ENCODE measurements around the gene FGA.
"Not testable (repeated sequence)": the region's sequence is repeated elsewhere in the genome, so short reads cannot be mapped to it uniquely, and the experiment has no call there.

The FGA gene

DNA sequence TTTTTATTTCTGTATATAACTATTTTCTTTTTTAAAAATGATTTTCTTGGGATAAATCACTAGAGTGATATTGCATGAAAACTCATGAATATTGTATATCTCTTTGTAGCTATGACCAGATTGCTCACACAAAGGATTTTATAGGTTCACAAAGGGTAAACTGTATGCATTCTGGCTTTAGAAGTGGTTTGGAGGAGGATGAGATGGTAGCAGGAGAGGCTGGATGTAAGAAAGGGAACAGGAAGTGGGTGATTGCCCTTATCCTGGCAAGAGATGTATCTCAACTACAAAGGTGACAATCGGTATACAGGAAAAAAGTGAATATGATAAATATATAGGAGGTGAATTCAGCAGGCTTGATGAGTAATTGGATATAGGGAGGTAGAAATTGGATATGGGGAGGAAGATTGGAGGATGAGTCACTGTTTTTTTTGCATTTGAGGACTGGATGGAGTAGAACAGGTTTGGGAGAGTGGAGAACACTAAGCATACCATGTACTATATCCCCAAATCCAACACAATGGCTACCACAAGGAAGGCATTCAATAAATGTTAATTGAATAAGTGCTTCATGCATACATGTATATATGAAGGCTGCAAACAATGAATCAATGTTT, 12.0 kb upstream of the FGA start:
- TF ChIP-seq CTCF (IDR thresholded peaks at IDR 0.05; ENCODE audit: insufficient read depth, low read depth, low read length, missing control alignments): no peak
- H3K4me3 ChIP-seq (ENCODE audit: low read length): no peak overlapping the region
- peak; percentile 87 for DNase-seq (ENCODE audit: low read depth)

DNA sequence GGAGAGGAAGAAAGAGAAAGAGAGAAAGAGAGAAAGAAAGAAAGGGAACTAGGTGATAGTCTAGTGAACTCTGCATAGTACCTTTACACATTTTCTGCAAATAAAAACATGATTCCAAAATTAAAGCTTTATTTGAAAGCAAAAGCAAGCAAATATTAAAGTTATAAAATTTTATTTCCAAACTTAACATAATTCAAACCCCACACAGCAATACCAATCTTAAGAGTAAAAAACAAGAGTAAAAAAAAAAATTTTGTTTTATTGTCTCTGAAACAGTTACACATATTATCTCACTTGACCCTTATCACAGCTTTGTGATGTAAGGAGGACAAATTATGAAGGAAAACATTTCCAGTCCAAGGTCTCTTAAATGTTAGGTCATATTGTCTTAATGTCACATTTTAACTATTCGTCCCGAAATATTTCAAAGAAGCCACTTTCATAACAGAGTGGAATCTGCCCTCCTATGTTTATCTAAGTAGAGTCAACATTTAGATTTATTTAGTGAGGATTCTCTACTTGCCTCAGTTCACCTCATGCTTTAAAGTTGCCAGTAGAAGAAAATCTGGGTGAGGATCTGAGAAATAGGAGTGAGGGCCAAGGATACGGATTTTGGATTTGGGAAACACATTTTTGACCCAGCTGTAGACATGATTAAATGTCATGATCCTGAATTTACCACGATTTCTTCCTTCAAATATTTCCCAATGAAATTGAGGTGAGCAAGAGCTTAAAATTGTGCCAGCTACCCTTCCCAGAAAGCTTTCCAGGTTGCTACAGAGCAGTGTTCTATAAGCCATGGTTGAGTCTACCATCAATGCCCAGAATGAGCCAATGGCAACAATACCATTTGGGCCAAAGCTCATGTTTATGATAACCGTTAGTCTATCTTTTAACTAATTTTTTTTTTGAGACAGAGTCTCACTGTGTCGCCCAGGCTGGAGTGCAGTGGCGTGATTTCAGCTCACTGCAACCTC, 7.5 kb upstream of the FGA start:
- H3K4me3 ChIP-seq (ENCODE audit: low read length): no peak overlapping the region
- TF ChIP-seq CTCF (IDR thresholded peaks at IDR 0.05; ENCODE audit: insufficient read depth, low read depth, low read length, missing control alignments): no peak
- no peak for DNase-seq (ENCODE audit: low read depth)

DNA sequence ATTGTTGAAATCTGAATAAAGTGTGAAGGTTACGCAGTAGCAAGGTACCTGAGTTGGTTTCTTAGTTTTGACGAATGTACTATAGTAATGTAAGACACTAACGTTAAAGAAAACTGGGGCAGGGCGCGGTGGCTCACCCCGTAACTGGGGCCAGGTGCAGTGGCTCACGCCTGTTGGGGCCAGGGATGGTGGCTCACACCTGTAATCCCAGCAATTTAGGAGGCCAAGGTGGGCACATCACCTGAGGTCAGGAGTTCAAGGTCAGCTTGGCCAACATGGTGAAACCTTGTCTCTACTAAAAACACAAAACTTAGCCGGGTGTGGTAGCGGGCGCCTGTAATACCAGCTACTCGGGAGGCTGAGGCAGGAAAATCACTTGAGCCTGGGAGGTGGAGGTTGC, 6.7 kb upstream of the FGA start:
- DNase-seq (ENCODE audit: low read depth); H3K4me3 ChIP-seq (ENCODE audit: low read length): not testable (repeated sequence)

DNA sequence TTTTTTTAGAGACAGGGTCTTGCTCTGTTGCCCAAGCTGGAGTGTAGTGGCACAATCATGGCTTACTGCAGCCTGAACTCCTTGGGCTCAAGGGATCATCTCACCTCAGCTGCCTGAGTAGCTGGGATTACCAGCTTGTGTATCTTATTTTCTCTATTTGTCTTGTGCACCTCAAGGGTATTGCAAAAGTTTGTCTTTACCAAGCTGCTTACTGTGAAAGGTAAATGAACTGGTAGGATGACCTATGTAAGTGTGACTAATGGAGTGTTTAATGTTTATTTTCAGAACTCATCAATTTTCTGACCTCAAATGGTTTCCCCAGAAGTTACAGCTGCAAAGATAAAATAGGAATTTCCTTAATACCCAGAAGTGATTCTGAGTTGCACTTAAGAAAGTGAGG, 5.3 kb upstream of the FGA start:
- DNase-seq (ENCODE audit: low read depth): peak; percentile 71
- no peak overlapping the region for H3K4me3 ChIP-seq (ENCODE audit: low read length)
- no peak for TF ChIP-seq CTCF (IDR thresholded peaks at IDR 0.05; ENCODE audit: insufficient read depth, low read depth, low read length, missing control alignments)

DNA sequence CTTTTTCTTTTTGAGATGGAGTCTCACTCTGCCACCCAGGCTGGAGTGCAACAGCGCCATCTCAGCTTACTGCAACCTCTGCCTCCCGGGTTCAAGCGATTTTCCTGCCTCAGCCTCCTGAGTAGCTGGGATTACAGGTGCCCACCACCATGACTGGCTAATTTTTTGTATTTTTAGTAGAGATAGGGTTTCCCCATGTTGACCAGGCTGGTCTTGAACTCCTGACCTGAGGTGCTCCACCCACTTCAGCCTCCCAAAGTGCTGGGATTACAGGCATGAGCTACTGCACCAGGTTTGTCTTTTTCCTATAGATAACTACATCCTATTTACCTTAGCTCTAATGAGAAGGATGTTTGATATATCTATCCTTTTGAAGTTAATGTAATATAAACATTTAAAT, 3.8 kb upstream of the FGA start:
- not testable (repeated sequence) for DNase-seq (ENCODE audit: low read depth); H3K4me3 ChIP-seq (ENCODE audit: low read length)

DNA sequence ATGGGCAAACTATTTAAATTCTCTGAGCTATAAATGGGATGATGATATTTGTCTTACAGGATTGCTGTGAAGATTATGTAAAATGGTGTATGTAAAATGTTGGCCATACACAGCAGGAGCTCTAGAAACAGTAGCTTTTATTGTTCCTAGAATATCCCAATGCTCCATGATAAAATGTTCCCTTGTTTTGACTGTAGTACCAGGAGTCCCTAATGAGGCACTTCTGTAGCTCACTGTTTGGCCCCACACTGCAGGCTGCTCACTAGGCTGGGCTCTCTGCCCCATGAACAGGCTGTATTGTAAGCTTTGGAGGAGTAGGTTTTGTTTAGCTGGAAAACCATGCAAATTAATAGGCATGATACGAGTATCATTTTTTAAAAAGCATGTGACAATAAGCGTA, 3.3 kb upstream of the FGA start:
- DNase-seq (ENCODE audit: low read depth): no peak
- no peak overlapping the region for H3K4me3 ChIP-seq (ENCODE audit: low read length)
- no peak for TF ChIP-seq CTCF (IDR thresholded peaks at IDR 0.05; ENCODE audit: insufficient read depth, low read depth, low read length, missing control alignments)

GRCh38 chr4:154591890-154592289, 1.3 kb upstream of the FGA start:
- no peak for DNase-seq (ENCODE audit: low read depth)
- no peak for TF ChIP-seq CTCF (IDR thresholded peaks at IDR 0.05; ENCODE audit: insufficient read depth, low read depth, low read length, missing control alignments)
- H3K4me3 ChIP-seq (ENCODE audit: low read length): no peak overlapping the region
